ENCODE results near the gene BANK1. TPM values are rescaled to one million over a fixed set of nuclear protein-coding genes. Genes with fewer than 3 reads are reported as not detected.

Gene BANK1
- total RNA-seq, 1 experiment from 2014 or later = not detected

DNA sequence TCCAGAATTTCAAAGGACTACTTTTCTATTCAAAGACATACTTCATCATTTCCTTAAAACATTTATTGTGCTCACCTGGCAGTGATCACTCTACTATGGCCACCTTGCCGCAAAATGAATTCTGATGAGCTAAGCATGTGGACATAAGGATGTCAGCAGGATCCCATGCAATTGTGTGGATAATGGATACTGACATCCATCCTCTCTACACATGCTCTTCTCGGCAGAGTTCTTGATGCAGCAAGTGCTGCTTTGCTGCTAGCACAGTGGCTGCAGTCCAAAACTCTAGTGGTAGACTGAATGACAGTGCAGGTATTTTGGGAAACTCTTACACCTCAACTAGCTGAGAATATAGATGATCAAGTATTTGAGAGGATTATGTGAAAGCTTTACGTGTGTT is 168.0 kb downstream of the BANK1 start:
- no peak for DNase-seq (ENCODE audit: low read depth)

DNA sequence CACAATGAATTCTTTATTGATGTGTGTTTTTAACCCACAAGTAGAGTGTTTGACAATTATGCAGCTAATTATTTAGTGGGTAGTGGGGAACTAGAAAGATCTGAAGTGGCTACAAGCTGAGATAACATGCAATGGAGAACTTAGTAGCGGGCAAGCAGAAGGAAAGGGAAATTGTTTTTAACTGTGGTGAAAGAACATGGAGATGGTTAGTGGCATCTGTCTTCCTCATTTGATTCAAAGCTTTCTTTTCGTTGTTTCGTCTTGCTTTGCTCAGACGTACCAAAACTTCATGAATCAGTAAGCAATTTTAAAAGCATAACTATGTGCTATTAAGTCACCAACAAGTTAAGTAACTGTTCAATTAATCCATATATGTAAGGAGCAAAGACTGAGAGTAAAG is 169.9 kb downstream of the BANK1 start:
- no peak for DNase-seq (ENCODE audit: low read depth)

- peak; percentile 0 for DNase-seq (ENCODE audit: low read depth)
Observed at GRCh38 chr4:101961144-101961543, 170.6 kb downstream of the BANK1 start.

- no peak for DNase-seq (ENCODE audit: low read depth)
Observed at GRCh38 chr4:101967697-101968346, 177.3 kb downstream of the BANK1 start.

DNA sequence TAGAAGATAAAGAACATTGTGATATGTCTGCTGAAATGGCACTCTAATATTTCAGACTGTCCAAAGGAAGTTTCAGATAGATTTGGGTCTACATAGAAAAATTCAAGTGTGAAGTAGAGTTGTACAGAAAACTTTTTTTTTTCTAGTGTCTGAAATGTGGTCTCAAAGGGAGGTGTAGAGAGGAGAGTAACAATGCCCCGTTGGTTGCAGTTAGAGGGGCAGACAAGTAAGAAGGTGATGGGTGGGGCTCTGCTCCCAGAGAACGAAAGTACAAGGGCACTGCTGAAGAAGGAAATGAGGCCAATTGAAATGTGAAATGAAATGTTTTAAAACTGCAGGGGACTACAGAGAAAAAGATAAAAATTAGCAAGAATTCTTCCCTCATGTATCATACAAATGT is 177.8 kb downstream of the BANK1 start:
- no peak for DNase-seq (ENCODE audit: low read depth)

- no peak for DNase-seq (ENCODE audit: low read depth)
Observed at GRCh38 chr4:101969965-101970364, 179.4 kb downstream of the BANK1 start.

DNA sequence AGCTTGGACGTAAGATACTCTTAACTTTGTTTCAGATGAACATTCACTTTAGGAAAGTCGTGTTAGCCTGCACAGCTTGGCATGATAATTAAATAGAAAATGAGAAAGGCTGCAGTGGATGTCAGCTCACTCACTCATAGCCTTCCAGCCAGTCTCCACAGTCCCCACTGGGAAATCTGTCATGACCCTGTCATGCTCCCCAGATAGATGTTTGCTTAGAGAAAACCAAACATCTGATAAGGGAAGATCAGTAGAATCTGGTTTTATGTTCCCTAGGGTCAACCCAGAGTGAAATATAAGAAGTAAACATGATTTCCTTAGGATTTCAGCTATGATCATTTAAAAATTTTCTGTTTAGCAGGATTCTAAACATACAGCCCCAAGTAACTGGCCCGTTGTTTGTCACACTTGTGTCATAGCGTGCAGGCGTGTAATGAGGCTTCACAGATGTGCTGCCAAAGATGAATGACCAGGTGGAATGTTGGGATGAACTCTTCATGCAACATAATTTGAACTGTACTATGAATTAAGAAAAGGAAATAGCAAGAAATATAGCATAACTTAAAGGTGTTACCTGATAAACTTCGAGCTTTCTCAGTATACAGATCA is 180.1 kb downstream of the BANK1 start:
- DNase-seq (ENCODE audit: low read depth) = no peak

- DNase-seq (ENCODE audit: low read depth) = no peak
Observed at GRCh38 chr4:101972791-101973190, 182.3 kb downstream of the BANK1 start.

DNA sequence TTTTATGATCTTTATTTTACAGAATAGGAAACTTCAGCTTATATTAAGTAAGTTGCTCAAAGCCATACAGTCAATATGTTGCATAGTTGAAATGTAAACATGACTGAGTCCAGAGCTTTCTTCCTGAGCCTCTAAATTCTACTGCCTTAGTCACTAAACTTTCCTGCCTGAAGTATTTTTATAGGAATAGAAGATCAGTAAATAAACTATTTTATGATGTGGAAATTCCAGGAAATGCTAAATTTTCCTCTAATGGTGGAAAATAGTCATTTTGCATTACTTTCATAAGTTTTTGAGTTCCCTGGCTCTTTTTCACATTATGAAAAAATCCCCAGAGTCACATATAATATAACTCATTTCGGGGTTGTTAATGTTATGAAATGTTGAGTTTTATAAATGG is 182.8 kb downstream of the BANK1 start:
- DNase-seq (ENCODE audit: low read depth) = no peak

GRCh38 chr4:101977076-101977475 is 186.5 kb downstream of the BANK1 start:
- DNase-seq (ENCODE audit: low read depth) = peak; percentile 57

GRCh38 chr4:101981756-101982155 is 191.2 kb downstream of the BANK1 start:
- DNase-seq (ENCODE audit: low read depth) = no peak

DNA sequence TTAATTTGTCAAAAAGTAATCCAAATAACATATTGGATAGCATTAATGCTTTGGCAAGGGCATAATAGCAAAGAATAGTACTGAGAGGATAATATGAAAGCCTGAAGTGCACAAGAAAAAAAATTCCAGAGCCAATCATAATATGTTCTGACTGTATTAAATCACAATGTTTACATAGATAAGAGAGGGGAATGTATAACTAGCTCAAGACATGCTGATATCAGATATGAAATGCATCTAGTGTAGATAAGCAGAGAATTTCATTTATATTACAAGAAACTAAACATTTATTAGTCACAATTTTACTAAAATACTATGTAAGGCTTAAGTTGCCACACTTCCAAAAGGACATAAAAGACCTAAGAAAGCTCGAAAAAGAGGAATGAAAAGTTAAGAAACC is 193.3 kb downstream of the BANK1 start:
- DNase-seq (ENCODE audit: low read depth) = no peak

DNA sequence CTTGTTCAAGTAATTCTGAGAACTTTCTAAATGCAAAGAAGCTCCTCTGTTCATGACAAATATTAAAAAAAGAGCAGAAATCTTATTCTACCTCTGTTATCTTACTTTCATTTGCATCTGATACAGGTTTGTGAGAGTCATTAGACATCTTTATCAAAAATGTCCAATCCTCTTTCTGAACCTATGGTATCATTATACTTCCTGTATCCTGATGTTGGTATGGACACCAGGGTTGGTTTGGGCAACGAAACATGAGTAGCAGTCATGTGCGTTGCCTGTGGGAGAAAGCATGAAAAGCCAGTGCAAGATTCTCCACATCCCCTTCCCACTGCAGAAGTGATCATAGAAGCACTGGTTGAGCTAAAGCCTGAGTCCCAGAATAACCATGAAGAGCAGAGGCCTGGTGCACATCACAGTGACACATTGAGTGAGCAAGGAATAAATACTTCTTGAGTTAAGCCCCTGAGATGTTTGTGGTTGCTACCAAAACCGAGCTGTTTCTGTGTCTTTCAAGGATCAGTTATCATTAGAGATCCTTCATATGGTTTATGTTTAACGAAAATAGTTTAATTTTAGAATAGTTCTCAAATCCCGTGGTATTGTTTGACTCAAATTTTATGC is 197.2 kb downstream of the BANK1 start:
- DNase-seq (ENCODE audit: low read depth) = no peak

- DNase-seq (ENCODE audit: low read depth) = no peak
Observed at GRCh38 chr4:101989551-101989950, 199.0 kb downstream of the BANK1 start.

DNA sequence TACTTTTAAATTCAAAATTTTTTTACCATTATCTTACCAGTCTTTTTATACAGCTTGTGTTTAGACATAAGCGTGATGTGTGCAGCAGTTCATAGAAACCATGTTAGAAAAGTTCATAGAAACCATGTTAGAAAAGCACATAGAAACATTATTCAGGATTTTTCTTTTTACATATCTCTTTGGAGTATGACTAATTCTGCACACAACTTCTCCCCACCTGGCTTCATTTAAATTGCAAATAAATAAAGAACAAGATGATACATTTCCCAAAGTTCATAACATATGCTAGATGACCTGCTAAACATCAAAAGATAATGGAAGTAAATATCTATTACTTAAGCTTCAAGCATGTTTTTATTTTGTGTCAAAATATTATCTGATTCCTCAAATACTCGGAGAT is 201.9 kb downstream of the BANK1 start:
- no peak for DNase-seq (ENCODE audit: low read depth)

DNA sequence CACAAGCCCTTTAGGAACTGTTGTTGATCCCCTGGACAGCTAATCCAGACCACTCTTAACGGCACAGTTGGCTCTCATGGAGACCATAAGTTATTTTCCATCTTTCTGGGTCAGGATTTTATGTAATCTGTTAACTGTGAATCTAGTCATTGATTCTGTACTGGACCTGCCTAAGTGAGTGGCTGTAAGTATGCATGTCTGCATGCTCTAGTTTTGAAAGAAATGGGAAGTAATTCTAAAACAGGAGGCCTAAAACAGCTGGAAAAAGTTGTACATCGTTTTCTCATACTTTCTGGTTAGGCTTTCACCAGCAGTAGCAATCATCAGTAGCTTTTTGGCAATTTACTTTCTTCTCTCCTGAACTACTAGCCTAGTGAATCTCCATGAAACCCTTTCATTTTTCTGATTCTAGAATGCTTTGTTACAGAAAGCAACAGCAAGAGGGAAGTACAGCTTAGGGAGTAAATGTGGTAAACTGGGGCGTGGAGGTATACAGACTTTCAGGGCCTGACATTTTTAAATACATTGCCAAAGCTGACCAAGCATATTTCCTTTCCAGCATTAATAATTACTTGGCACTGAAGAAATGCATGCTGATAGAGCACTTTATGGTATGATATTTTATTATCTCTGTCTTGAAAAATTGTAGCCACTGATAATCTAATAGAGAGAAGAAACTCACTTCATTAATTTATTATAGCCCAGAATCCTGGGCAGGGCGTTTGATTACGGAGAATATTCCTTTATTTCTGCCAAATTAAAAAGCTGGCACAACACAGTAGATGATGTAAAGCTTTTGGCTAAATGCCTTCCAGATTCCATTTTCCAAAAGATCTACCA is 202.7 kb downstream of the BANK1 start:
- no peak for DNase-seq (ENCODE audit: low read depth)

GRCh38 chr4:101993842-101994775 is 203.6 kb downstream of the BANK1 start:
- DNase-seq (ENCODE audit: low read depth) = no peak

DNA sequence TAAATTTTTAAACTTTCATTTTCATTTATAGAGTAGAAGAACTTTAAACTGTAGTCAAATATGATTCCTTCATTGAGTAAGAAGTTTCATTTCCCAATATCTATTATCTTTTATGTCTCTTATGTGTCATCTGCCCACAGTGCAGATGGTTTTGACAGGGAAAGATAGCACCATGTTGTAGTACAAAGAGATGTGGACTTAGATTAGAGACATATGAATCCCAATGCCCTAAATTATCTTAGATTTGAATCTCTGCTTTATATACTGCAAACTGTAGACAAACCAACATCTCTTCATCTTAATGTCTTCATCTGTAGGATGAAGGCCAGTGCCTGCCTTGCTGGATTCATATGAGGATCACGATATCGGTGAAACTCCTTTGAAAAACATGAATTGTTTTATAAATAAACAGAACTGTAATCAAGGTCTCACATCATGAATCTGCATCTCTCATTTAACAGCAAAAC is 217.5 kb downstream of the BANK1 start:
- no peak for DNase-seq (ENCODE audit: low read depth)

DNA sequence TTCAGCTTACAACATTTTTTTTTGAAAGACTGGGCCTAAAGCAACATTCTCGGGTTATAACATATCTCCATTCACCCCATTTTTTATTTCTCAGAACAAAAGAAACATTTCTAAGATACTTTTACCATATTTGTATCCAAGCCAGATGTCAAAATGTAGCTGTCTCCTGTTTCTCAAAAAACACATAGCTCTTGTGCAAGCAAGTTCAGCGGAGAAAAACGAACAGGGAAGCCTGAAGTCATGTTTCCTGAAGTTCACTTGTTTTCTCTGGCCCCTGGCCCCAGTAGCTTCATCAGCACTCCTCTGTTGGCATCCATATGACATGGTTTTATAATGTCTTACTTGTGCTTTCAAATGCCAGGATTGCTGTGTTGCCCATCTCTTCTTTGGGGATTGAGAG is 218.2 kb downstream of the BANK1 start:
- no peak for DNase-seq (ENCODE audit: low read depth)

GRCh38 chr4:102022343-102022742 is 231.8 kb downstream of the BANK1 start:
- no peak for DNase-seq (ENCODE audit: low read depth)

DNA sequence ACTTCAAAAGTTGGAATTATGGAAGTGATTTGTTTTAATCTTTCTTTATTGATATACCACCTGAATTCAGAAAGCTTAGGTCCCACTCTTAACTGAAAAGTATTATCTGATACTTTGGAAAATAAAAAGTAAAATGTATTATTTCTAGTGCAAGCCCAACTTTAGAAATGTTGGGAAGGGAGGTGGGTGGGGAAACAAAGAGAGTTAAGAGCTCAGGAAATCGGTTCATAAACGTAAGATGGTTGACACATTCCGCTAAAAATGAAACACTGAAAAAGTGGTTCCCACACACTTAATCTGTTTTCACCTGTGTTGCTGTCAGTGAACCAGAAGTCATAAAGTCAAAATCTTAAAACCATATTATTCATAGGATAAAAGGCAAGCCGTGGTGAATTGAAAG is 237.4 kb downstream of the BANK1 start:
- no peak for DNase-seq (ENCODE audit: low read depth)
